Heart right ventricle (tissue), 16 donors: Measurements from ENCODE around the gene NOD1. TPM values are rescaled to one million over a fixed set of nuclear protein-coding genes. Genes with fewer than 3 reads are reported as not detected.

Experiments used
- ATAC-seq, 8 donors: fragments of 200-7000 bp; cut with Tn5 transposase; one replicate each; pipeline ENCODE4 v1.9.1; 2020; ENCODE audit warnings: mild to moderate bottlenecking in 8 of 8, moderate library complexity in 8 of 8, moderate number of reproducible peaks in 1 of 8
- DNase-seq, 2 donors: peaks; one replicate each; pipeline ENCODE4 v3.0.0-alpha.2; 2020
- H3K27ac ChIP-seq, 10 donors: fragments of 200-600 bp; sonication (generic) in 2 of 10; one replicate each; pipeline versions ENCODE4 v1.5.0 to v1.8.0; 2020 to 2022; ENCODE audit warnings: mild to moderate bottlenecking in 3 of 10
- H3K27me3 ChIP-seq, 7 donors: fragments of 200-600 bp; one replicate each; pipeline ENCODE4 v1.8.0; 2021 to 2022; ENCODE audit warnings: mild to moderate bottlenecking in 2 of 7
- H3K36me3 ChIP-seq, 9 donors: fragments of 200-600 bp; sonication (generic) in 1 of 9; one replicate each; pipeline versions ENCODE4 v1.5.0 to v1.8.0; 2020 to 2022; ENCODE audit warnings: mild to moderate bottlenecking in 2 of 9
- H3K4me1 ChIP-seq, 9 donors: fragments of 200-600 bp; sonication (generic) in 1 of 9; one replicate each; pipeline versions ENCODE4 v1.5.0 to v1.8.0; 2020 to 2022; ENCODE audit warnings: mild to moderate bottlenecking in 4 of 9
- H3K4me3 ChIP-seq, 10 donors: fragments of 200-600 bp; sonication (generic) in 2 of 10; one replicate each; pipeline versions ENCODE4 v1.5.0 to v1.8.0; 2020 to 2022; ENCODE audit warnings: mild to moderate bottlenecking in 7 of 10, moderate library complexity in 2 of 10
- H3K9me3 ChIP-seq, 11 donors: fragments of 200-600 bp in 10 of 11; sonication (generic) in 2 of 11; one replicate each; pipeline versions ENCODE4 v1.5.0 to v1.8.0; 2013 to 2022; ENCODE audit warnings: mild to moderate bottlenecking in 2 of 11, control low read depth in 1 of 11, moderate library complexity in 1 of 11
- WGBS, 2 donors: extraction: QIAGEN DNeasy Blood & Tissue Kit; methylation state at CpG; one replicate each; pipeline ENCODE4 v1.1.7; 2013; ENCODE audit warnings: inconsistent platforms in 1 of 2; 5-methylcytosine and 5-hydroxymethylcytosine counted together
- intact Hi-C, 10 donors: fragments of 100-400 bp; cut with DNase I; formaldehyde crosslinking; loops; one replicate each; pipeline versions ENCODE4 v1.11.1 to v1.14.2; 2022
- polyA plus RNA-seq, 2 donors: library from polyadenylated mRNA; stranded (reverse); fragments of 200-250 nt; gene quantifications; one replicate each; pipeline ENCODE4 v1.2.3, GENCODE V29; 2013
- total RNA-seq, 10 donors: library from RNA; stranded (reverse); fragmentation: NEBNext Ultra II Directional in 3 of 10; extraction: Animal tissue kit (Norgen Biotek cat#: 25700) in 3 of 10; gene quantifications; one replicate each; pipeline versions ENCODE4 v1.2.1 to v1.2.4, GENCODE V29; 2021 to 2023
- TF ChIP-seq, protein P1 (sequence below), 9 donors: fragments of 200-600 bp; sonication (generic) in 2 of 9; IDR thresholded peaks; one replicate each; pipeline versions ENCODE4 v1.5.0 to v1.8.0; 2021 to 2022; ENCODE audit warnings: antibody characterized with exemption in 9 of 9, mild to moderate bottlenecking in 5 of 9, moderate library complexity in 1 of 9
- donor health status: Arrhythmogenic right ventricular cardiomyopathy.
- donor health status: ischemic (EF 13 %, LVEDD 7.1; RV severe dilation, severe dysfunction).
- donor health status: healthy with polysubstance abuse.
- donor health status: DM: no; HTN: yes; CAD: no.
- donor health status: DM: no; HTN: no; CAD: no.
- donor health status: ischemic (EF 25% LVEDD 6.9; RV normal size, moderate dysfunction).
- donor health status: ischemic (EF 25% LVEDD 5.7; RV mildly dilated, moderate dysfunction).
- donor health status: healthy.
- donor health status: DM: yes; HTN: yes; CAD: no.
- donor health status: Ischemic cardiomyopathy.
- donor health status: ischemic (EF 35%, LVEDD 5.7; RV mildly dilated, moderate dysfunction).
- donor health status: nonischemic (EF 11% LVEDD 7.7; RV severe dilation, severe dysfunction).
- donor health status: DM: yes; HTN: yes; CAD: no.
- donor health status: PGD.
- donor health status: ischemic (EF 29% LVEDD 5.4; RV normal size, mild dysfunction).
- donor health status: nonischemic (EF 23%, LVEDD 6.1; RV moderate dilation, normal function).

The NOD1 gene
- total and polyA plus RNA-seq, 12 donors = 6.3 to 19.1 (median 8.6) TPM

DNA sequence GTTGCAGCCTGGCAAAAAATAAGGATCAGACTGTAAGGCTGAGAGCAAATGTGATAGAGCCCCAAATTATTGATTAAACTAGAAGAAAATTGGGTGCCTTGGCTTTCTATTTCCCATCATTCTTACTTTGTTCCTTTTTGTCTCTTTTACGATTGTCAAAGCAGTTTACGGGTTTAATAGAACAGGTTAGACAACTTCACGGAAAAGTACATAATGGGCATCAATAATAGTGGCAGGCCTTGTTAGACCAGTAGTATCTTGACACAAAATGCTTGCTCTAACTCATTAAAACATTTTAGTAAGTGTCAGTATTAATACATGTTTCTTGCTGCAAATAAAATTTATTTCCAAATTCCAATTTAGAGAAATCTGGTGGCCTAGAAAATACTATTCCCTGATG is 40.5 kb upstream of the NOD1 start:
- Histone ChIP-seq H3K27ac (no peak overlapping the region), H3K4me1 (peaks cover 0 to 18% (median 8%) of the 10 kb centered on the region in 9 donors), H3K36me3 (peaks cover 0 to 9% (median 0%) of the 10 kb centered on the region in 9 donors), H3K9me3 (no peaks in the 10 kb centered on the region), H3K4me3 (no peak overlapping the region), H3K27me3 (no peaks in the 10 kb centered on the region)
- DNase-seq = no peak
- intact Hi-C loops = loop anchor here in 2 of 10 donors (10.0 kb wide), 1 partner anchor 46 kb away; no protein-coding TSS in a partner anchor
- TF ChIP-seq, protein P1, sequence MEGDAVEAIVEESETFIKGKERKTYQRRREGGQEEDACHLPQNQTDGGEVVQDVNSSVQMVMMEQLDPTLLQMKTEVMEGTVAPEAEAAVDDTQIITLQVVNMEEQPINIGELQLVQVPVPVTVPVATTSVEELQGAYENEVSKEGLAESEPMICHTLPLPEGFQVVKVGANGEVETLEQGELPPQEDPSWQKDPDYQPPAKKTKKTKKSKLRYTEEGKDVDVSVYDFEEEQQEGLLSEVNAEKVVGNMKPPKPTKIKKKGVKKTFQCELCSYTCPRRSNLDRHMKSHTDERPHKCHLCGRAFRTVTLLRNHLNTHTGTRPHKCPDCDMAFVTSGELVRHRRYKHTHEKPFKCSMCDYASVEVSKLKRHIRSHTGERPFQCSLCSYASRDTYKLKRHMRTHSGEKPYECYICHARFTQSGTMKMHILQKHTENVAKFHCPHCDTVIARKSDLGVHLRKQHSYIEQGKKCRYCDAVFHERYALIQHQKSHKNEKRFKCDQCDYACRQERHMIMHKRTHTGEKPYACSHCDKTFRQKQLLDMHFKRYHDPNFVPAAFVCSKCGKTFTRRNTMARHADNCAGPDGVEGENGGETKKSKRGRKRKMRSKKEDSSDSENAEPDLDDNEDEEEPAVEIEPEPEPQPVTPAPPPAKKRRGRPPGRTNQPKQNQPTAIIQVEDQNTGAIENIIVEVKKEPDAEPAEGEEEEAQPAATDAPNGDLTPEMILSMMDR (IDR thresholded peaks at IDR 0.05) = no peak
- 97 to 98% methylated on average over 3 of the region's 3 CpGs for WGBS, 2 donors
- no peak for ATAC-seq

- DNase-seq = no peak
- peaks cover 0 to 9% (median 0%) of the 10 kb centered on the region in 9 donors for H3K36me3 ChIP-seq
- H3K9me3 ChIP-seq = no peaks in the 10 kb centered on the region
- WGBS, 2 donors = 93 to 96% methylated on average over 2 of the region's 2 CpGs
- H3K27me3 ChIP-seq = no peaks in the 10 kb centered on the region
- TF ChIP-seq, protein P1 (IDR thresholded peaks at IDR 0.05) = no peak
- H3K27ac ChIP-seq = no peak overlapping the region
- ATAC-seq = no peak
- intact Hi-C loops = loop anchor here in 2 of 10 donors (10.0 kb wide), 1 partner anchor 49 kb away; no protein-coding TSS in a partner anchor
- H3K4me1 ChIP-seq = peaks cover 0 to 14% (median 0%) of the 10 kb centered on the region in 9 donors
- H3K4me3 ChIP-seq = no peak overlapping the region
Observed at GRCh38 chr7:30515761-30516160, 37.2 kb upstream of the NOD1 start.

DNA sequence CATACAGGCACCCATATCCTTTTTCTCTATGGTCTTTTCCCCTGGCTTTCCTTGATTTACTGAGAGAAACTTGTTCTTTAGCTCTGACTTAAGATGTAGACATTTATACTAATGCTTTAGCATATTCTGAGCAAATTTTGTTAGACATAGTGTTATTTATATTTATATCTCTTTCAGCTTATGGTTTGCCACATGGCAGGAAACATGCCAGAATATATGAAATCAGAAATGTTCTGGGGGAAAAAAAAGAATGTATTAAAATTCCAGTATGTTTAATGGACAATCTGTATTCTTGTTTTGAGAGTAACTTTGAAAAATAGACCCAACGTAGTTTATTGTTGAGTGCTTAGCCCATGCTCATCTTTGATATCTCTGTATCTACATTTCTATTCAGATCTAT is 36.2 kb upstream of the NOD1 start:
- intact Hi-C loops = loop anchor here in 7 of 10 donors (5.0 to 10.0 kb wide), 4 partner anchors 33 to 53 kb away; no protein-coding TSS in a partner anchor
- H3K27me3 ChIP-seq = no peaks in the 10 kb centered on the region

DNA sequence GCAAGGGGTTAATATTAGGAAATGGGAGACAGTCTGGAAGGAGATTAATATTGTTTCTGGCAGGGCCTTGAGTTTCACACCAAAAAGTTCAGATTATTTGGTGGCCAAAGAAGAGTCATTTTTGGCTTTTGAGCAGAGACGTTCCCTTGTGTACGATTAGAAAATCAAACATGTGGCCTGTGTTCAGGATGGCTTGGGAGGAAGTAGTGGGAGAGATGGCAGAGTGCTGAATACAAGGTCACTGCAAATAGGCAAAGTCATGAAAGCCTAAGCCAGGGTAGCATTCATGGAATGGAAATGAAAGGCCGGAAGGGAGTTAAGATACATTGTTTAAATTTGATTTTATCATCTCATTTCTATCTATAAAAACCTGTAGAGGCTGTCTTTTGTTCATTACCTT is 35.6 kb upstream of the NOD1 start:
- Histone ChIP-seq H3K36me3 (peaks cover 0 to 9% (median 0%) of the 10 kb centered on the region in 9 donors), H3K4me3 (no peak overlapping the region), H3K27me3 (no peaks in the 10 kb centered on the region), H3K27ac (no peak overlapping the region), H3K9me3 (no peaks in the 10 kb centered on the region), H3K4me1 (peaks cover 0 to 11% (median 0%) of the 10 kb centered on the region in 9 donors)
- DNase-seq = no peak
- WGBS, 2 donors = 60 to 70% methylated on average over 3 of the region's 3 CpGs
- ATAC-seq = no peak
- intact Hi-C loops = loop anchor here in 7 of 10 donors (5.0 to 10.0 kb wide), 4 partner anchors 33 to 53 kb away; no protein-coding TSS in a partner anchor
- TF ChIP-seq, protein P1 (IDR thresholded peaks at IDR 0.05) = no peak

More for the DNA sequence above, 36.2 kb upstream of the NOD1 start:
- TF ChIP-seq, protein P1 (IDR thresholded peaks at IDR 0.05) = no peak
- peaks cover 0 to 11% (median 0%) of the 10 kb centered on the region in 9 donors for H3K4me1 ChIP-seq
- no peak overlapping the region for H3K4me3 ChIP-seq
- H3K9me3 ChIP-seq = no peaks in the 10 kb centered on the region
- 95 to 98% methylated on average over 1 of the region's 1 CpG for WGBS, 2 donors
- H3K27ac ChIP-seq = no peak overlapping the region
- H3K36me3 ChIP-seq = peaks cover 0 to 9% (median 0%) of the 10 kb centered on the region in 9 donors
- DNase-seq (no peak), ATAC-seq (no peak)
